Measurements from ENCODE around the gene GOLGA5.
"Not testable (repeated sequence)": the region's sequence is repeated elsewhere in the genome, so short reads cannot be mapped to it uniquely, and the experiment has no call there.

Gene GOLGA5, protein sequence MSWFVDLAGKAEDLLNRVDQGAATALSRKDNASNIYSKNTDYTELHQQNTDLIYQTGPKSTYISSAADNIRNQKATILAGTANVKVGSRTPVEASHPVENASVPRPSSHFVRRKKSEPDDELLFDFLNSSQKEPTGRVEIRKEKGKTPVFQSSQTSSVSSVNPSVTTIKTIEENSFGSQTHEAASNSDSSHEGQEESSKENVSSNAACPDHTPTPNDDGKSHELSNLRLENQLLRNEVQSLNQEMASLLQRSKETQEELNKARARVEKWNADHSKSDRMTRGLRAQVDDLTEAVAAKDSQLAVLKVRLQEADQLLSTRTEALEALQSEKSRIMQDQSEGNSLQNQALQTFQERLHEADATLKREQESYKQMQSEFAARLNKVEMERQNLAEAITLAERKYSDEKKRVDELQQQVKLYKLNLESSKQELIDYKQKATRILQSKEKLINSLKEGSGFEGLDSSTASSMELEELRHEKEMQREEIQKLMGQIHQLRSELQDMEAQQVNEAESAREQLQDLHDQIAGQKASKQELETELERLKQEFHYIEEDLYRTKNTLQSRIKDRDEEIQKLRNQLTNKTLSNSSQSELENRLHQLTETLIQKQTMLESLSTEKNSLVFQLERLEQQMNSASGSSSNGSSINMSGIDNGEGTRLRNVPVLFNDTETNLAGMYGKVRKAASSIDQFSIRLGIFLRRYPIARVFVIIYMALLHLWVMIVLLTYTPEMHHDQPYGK

DNA sequence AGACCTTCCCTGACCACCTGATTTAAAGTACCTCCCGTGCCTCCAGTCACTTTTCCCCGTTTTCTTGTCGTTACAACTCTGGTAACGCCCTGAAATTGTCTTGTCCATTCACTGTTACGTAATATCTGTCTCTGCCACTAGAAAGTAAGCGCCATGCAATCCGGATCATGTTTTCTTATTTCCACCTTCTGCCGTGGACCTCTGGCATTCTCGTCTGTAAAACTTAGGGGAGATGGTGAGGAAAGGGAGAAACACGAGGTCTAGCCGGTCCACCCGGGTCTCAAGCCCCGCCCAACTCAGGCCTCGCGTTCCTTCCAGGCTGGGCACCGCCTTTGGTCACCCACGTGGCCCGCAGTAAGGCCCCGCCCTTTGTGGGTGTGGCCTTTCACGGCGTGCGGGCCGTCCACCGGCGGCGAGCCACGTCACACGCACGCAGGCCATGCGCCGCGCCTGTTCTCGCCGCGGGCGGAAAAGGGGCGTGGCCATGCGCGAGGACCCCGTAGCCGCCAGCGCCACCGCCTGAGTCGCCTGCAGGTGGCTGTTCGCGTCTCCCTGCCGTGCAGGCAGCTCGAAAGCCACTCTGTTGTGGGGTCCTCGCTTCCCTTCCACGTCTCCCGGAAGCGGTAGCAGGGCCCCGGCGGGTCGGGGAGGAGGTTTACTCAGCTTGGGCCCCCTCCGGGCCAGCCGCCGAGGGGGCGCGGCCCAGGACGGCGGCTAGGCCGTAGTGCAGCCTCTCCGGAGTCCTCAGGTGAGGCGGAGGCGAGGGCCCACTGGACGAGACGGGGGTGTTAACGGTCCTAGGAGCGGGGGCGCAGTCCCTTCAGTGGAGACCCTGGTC, at the start of gene GOLGA5:
Gene GOLGA5 (plus strand): TSS at position 597 of the 838 bp plus-strand sequence. CDS start 3,133 bp downstream, outside the sequence.
- peak; percentile 92 for DNase-seq

DNA sequence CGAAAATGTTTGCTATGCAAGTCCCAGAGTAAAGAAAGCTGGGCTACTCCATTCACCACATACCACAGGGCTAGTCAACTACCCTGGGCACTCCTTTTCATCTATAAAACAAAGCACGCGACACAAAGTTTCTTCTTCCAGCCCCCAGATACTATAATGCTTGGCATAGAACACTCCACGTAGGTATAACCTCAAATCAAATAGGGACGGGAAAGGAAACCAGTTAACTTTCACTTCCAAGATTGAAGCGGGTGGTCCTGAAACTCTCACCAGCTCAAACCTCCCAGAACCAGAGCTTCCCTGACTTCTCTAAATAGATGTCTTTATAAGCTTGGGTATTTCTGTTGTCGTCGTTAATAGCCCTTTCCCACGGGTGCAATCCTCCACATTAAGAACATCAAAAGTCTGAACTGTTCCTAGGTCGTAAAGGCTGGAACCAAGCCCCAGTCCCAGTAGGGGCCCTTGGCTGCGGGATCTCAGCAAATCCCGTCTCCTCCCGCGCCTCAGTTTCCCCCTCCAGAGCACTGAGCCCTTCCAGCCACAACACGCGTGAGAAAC, 46.3 kb upstream of the GOLGA5 start:
- no peak for DNase-seq

DNA sequence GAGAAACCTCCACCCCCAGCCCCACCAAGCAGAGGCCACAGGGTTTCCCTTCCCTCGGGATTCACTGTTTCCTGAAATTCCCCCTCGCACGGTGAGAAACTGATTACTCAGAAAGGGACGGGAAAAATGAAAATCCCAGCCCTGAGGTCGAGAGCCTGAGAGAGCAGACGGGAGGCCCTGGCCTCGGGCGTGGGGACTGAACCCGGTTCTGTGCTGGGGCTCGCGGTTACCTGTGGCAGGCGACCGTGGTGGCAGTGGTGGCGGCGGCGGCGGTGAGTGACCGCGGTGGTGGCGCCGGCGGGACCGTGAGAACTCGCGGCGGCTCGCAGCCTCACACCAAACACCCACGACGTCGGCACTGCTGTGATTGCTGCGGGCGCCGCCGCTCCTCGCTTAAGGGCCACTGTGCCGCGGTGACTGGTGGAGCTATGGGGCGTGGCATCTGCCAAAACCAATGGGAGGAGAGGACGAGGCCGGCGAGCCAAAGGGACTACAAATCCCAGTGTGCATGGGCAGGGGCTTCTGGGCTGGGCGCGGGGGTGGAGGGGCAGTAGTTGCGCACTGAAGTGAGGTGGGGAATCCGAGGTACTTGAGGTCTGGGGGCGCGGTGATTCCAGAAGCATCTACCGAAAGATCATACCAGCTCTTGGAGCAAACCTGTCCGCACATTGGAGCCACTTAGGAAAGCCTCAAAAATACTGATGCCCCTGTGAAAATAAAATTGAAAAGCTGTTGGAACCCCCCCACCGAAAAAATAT, 45.7 kb upstream of the GOLGA5 start, which contains the start of gene LGMN:
Gene LGMN (minus strand): TSS at position 369 of the 758 bp plus-strand sequence. CDS start 15,841 bp downstream, outside the sequence.
- DNase-seq = peak; percentile 88

DNA sequence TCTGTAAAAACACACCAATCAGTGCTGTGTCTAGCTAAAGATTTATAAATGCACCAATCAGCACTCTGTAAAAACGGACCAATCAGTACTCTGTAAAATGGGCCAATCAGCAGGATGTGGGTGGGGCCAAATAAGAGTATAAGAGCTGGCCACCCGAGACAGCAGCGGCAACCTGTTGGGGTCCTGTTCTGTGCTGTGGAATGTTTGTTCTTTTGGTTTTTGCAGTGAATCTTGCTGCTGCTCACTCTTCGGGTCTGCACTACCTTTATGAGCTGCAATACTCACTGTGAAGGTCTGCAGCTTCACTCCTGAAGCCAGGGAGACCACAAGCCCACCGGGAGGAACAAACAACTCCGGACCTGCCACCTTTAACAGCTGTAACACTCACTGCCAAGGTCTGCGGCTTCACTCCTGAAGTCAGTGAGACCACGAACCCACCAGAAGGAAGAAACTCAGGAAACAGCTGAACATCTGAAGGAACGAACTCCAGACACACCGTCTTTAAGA, 43.8 kb upstream of the GOLGA5 start:
- DNase-seq = not testable (repeated sequence)

DNA sequence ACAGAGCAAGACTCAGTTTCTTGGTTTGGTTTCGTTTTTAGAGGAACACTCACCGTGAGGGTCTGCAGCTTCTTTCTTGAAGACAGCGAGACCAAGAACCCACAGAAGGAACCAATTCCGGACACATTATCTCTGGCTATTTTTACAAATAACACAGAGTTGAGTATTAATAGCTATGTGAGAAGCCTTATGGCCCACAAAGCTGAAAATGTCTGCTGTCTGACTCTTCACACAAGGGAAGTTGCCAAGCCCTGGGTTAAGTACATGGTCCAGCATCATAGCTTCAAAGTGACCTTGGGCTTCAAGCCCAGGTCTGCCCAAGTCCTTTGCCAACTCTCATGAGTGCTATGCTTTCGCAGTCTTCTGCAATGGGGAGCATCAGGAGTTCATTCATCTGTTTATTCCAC, 43.1 kb upstream of the GOLGA5 start:
- DNase-seq = no peak

DNA sequence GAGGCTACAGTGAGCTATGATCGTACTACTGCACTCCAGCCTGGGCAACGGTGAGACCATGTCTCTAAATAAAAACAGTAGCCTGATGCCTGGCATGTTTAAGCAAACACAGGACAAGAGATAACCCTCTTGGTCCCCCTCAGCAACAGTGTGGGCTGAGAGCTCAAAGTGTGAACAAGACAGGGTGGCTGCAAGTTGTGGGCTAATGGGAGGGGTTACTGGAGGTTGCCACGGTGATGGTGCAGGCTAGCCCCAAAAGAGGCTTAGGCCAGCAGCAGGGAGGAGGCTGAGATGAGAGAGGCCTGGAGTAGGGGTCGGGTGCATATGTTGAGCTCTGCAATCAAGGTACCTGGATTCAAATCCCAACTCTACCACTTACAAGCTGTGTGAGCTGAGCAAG, 42.3 kb upstream of the GOLGA5 start:
- no peak for DNase-seq

DNA sequence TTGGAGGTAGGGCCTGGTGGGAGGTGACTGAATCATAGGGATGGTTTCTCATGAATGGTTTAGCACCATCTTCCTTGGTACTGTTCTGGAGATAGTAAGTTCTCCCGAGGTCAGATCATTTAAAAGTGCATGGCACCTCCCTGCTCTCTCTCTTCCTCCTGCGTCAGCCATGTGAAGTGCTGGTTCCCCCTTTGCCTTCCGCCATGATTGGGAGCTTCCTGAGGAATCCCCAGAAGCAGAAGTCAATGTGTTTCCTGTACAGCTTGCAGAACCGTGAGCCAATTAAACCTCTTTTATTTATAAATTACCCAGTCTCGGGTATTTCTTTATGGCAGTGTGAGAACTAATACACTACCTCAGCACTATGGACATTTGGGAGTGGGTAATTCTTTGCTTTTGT, 40.9 kb upstream of the GOLGA5 start:
- DNase-seq = no peak

DNA sequence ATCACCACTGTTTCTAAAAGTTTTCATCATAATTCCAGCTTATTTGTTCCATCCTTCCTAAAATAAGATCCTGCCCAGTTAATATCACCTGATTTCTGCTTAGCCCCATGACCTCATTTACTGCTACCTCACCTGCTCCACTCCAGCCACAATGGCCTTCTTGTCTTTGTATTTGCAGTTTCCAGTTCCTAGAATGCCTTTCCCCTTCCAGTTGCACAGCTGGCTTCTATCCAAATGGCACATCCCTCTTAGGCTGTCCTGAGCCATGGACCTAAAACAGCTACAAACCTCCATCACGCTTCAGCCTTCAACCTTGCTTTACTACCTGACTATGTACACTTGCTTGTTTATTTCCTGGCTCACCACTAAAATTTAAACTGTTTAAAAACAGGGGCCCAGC, 39.1 kb upstream of the GOLGA5 start:
- no peak for DNase-seq

DNA sequence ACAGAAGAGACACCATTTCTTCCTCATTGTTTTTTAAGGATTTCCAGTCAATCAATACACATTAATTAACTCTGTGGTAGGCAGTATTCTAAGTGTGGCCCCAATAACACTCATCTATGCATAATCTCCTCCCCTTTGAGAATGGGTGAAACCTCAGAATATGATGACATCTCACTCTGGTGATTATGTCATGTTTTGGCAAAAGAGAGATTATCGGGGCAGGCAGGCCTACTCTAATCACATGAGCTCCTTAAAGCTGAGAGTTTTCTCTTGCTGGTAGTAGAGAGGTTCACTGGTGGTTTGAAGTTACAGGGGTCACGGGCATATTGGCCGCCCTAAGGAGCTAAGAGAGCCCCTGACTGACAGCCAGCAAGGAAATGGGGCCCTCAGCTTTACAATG, 38.6 kb upstream of the GOLGA5 start:
- DNase-seq = peak; percentile 49

DNA sequence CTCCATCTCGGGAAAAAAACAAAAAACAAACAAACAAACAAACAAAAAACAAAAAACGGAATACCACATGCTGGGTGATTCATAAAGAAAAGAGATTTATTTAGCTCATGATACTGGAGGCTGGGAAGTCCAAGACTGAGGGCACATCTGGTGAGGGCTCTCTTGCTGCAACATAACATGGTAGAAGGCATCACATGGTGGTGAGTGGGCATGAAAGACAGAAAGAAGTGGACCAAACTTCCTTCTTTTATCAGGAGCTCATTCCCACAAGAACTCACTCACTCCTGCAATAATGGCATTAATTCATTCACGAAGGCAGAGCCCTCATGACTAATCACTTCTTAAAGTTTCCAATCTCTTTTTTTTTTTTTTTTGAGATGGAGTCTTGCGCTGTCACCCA, 37.7 kb upstream of the GOLGA5 start:
- DNase-seq = no peak

DNA sequence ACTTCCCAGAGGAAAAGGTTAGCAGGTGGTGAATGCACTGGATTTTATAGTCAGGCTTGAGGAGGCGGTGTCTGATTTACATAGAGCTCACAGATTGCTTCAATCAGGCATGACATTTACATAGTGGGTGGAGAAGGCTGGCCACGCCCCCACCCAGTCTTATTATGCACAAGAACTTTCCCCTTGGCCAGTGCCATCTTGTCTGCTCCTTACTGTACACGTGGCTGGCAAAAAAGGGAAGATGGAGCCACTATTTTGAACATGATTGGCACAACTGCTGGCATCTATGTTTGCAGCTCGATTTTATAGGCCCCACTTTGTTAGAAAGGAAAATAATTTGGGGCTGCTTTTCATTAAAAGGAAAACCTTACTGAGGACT, 34.8 kb upstream of the GOLGA5 start:
- peak; percentile 82 for DNase-seq

DNA sequence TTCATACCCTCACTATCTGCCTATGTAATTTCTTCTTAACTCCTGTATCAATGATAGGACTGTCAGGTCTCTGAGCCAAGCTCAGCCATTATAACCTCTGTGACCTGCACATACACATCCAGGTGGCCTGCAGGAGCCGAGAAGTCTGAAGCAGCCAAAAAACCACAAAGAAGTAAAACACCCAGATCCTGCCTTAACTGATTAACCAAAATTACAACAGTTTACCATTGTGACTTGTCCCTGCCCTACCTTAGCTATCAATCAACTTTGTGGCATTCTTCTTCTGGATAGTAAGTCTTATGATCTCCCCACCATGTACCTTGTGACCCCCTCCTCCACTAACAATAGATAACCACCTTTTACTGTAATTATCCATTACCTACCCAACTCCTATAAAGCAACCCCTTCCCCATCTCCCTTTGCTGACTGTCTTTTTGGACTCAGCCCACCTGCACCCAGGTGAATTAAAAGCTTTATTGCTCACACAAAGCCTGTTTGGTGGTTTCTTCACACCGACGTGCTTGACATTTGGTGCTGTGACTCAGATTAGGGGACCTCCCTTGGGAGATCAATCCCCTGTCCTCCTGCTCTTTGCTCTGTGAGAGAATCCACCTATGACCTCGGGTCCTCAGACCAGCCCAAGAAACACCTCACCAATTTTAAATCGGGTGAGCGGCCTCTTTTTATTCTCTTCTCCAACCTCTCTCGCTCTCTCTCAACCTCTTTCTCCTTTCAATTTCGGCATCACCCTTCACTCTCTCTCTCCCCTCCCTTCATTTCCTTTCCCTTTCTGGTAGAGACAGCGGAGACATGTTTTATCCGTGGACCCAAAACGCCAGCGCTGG, 34.2 kb upstream of the GOLGA5 start:
- no peak for DNase-seq

DNA sequence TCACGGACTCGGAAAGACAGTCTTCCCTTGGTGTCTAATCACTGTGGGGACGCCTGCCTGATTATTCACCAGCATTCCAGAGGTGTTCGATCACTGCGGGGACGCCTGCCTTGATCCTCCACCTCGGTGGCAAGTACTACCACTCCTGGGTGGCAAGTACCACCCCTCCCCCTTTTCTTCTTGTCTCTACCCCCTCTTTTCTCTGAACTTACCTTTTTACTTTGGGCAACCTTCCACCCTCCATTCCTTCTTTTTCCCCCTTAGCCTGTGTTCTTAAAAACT, 33.6 kb upstream of the GOLGA5 start:
- DNase-seq = no peak

DNA sequence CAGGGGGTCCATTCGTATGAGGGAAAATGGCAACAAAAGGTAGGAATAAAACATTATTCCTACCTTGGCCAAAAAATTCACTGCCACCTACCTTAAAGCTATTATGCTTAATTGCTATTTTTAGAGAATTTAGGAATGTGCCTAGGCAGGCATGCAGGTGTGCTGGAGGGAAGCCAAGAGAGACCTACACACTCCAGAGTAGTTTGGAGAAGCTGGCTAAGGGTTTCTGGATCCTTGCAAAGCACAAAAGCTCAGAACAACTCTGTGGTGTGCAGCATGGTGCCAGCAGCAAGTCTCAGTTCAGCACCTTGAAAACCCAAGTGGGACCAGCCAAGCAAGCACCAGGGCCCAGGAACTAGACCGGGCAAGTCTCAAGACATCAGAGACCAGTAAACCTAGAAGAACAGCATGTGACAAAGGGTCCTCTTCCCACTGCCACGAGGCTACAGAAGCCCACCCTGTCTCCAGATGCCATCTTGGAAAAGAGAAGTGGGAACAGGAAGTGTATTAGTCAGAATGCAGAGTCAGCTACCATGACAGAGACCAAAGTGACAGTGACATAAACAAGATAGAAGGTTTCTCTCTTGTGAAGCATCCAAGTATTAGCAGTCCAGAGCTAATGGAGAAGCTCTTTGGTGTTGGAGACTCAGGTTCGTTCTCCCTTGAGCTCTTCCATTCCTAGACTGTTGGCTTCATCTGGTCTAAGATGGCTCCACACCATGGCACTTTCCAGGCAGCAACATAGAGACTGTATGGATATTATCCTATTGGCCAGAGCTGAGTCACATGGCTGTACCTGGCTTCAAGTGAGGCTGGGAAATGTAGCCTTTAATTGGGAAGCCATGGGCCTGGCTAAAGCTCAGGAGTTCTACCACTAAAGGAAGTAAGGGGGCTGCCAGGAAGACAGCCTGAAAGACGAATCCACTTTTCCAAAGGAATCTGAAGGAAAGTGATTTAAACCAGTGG, 30.2 kb upstream of the GOLGA5 start:
- DNase-seq = not testable (repeated sequence)

DNA sequence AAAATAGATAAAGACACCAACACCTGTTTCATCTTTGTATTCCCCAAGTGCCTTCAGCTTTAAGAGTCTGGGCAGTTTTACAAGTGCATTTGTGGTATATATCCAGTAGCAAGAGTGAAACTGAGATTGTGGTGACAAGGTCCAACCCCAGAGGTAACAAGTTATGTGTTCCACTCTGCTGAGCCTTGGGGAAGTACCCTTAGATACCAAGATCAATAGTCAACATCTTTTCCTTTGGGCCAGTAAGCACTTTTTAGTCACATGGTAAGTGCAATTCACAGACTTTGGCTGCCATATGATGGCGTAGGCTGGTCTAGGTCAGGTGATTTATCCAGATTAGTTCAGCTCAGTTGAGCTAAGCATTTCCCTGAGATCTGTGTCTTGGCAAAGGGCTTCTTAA, 25.9 kb upstream of the GOLGA5 start:
- DNase-seq = not testable (repeated sequence)

DNA sequence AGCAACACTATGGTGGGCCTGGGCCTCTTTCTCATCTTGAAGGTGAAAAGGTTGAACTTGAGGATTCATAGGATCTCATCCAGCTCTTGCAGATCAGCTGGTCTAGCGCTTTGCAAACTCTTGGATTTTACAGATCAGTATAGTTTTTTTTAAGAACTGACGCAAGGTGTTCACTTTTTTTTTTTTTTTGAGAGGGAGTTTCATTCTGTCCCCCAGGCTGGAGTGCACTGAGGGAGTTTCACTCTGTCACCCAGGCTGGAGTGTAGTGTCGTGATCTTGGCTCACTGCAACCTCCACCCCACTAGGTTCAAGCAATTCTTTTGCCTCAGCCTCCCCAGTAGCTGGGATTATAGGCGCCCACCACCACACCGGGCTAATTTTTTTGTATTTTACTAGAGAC, 25.3 kb upstream of the GOLGA5 start:
- no peak for DNase-seq

DNA sequence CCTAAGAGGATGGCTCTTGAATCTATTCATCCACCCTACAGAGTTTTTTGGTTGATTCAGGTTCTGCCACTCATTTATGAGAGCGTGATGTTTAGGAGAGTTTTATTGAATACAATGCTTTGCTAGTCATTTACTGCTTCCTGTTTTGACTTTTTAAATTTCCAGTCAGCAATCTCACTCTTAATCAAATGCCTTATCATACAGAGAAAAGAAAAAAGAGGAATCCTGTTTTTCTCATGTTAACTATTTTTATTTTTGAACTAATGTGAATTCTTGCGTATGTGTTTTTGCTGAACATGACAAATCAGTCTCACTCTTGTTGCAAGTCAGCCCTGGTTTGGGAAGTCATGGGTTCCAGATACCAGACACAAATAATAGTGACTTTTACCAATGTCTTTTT, 23.6 kb upstream of the GOLGA5 start:
- no peak for DNase-seq

DNA sequence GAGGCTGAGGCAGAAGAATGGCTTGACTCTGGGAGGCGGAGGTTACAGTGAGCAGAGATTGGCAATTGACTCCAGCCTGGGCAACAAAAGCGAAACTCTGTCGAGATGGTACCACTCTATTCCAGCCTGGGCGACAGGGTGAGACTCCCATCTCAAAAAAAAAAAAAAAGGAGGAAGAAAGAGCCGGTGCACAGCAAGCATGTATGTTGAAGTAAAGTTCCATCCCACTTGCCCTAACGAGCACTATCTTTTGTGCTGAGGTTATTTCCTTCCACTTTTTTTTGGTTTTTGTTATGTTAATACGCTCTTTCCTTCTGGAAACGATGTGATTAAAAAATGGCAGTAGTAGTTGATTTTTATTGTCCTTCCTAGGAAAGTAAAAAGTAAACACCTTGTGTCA, 19.5 kb upstream of the GOLGA5 start:
- DNase-seq = no peak

DNA sequence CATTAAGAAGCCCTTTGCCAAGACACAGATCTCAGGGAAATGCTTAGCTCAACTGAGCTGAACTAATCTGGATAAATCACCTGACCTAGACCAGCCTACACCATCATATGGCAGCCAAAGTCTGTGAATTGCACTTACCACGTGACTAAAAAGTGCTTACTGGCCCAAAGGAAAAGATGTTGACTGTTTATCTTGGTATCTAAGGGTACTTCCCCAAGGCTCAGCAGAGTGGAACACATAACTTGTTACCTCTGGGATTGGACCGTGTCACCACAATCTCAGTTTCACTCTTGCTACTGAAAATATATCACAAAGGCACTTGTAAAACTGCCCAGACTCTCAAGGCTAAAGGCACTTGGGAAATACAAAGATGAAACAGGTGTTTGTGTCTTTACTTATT, 18.8 kb upstream of the GOLGA5 start:
- not testable (repeated sequence) for DNase-seq

All from NCI-H226 (cell line).